ENCODE measurements around the gene MPHOSPH9.

The MPHOSPH9 gene, protein sequence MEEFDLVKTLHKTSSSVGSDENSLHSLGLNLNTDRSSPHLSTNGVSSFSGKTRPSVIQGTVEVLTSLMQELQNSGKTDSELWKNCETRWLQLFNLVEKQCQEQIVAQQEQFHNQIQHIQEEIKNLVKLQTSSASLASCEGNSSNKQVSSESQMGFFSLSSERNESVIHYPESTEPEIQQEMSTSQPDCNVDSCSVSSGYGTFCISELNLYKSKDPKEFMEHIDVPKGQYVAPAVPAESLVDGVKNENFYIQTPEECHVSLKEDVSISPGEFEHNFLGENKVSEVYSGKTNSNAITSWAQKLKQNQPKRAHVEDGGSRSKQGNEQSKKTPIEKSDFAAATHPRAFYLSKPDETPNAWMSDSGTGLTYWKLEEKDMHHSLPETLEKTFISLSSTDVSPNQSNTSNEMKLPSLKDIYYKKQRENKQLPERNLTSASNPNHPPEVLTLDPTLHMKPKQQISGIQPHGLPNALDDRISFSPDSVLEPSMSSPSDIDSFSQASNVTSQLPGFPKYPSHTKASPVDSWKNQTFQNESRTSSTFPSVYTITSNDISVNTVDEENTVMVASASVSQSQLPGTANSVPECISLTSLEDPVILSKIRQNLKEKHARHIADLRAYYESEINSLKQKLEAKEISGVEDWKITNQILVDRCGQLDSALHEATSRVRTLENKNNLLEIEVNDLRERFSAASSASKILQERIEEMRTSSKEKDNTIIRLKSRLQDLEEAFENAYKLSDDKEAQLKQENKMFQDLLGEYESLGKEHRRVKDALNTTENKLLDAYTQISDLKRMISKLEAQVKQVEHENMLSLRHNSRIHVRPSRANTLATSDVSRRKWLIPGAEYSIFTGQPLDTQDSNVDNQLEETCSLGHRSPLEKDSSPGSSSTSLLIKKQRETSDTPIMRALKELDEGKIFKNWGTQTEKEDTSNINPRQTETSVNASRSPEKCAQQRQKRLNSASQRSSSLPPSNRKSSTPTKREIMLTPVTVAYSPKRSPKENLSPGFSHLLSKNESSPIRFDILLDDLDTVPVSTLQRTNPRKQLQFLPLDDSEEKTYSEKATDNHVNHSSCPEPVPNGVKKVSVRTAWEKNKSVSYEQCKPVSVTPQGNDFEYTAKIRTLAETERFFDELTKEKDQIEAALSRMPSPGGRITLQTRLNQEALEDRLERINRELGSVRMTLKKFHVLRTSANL

DNA sequence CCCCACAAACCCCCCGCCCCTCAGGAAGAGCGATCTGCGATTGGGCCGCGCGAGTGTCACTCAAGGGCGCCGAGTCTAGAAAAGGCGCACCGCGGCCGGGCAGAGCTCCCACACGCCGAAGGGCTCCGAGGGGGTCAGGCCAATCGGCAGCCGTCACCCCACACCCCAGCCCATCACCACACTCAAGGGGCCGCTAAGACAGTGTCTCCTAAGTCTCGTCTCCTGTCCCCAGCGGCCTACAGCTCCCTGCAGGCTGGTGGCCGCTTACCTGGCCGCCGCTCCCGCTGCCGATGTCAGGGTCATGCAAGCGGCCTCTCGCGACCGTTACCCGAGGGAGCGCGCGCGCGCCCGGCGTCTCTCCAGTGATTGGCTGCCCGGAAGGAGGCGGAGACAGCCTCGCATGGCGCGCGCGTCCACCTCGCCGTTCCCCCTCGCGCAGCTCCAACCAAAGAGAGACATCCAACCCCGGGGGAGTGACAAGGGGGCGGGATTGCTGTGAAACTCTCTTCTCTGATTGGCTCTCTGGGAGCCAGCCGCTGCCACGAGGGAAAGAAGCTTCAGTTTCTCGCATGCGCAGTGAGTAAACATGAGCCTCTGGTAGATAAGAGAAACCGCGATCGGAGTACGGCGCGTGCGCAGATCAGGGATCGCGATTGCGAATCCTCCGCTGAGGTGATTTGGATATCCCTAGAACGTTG lies at the start of gene MPHOSPH9, which contains the start of gene MTRFR:
Gene MPHOSPH9 (minus strand): TSS at position 335 of the 698 bp plus-strand sequence. CDS start 2,777 bp downstream, outside the sequence.
Gene MTRFR (plus strand): TSS at position 630 of the 698 bp plus-strand sequence. CDS start 20,239 bp downstream, outside the sequence.
- peak; percentile 100 for DNase-seq

DNA sequence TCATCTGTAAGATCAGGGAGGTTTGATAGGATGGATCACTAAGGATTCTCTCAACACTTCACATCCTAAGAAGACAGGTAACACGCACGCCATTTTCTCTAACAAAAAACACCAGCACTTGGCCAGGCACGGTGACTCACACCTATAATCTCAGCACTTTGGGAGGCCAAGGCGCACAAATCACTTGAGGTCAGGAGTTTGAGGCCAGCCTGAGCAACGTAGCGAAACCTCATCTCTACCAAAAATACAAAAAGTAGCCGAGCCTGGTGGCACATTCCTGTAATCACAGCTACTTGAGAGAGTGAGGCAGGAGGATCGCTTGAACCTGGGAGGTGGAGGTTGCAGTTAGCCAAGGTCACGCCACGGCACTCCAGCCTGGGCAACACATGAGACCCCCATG lies 49.2 kb upstream of the MPHOSPH9 start:
- DNase-seq: no peak

DNA sequence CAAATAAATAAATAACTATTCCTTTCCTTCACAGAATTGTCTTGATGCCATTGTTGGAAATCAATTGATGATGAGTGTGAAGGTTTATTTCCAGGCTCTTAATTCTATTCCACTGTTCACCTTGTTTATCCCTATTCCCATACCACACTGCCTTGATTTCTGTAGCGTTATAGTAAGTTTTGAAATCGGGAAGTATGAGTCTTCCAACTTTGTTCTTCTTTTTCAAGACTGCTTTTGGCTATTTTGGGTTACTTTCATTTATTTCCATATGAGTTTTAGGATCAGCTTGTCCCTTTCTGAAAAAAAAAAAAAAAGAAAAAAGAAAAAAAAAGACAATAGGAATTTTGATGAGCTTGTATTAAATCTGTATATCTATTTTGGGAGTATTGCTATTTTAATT lies 48.0 kb upstream of the MPHOSPH9 start:
- DNase-seq: no peak

DNA sequence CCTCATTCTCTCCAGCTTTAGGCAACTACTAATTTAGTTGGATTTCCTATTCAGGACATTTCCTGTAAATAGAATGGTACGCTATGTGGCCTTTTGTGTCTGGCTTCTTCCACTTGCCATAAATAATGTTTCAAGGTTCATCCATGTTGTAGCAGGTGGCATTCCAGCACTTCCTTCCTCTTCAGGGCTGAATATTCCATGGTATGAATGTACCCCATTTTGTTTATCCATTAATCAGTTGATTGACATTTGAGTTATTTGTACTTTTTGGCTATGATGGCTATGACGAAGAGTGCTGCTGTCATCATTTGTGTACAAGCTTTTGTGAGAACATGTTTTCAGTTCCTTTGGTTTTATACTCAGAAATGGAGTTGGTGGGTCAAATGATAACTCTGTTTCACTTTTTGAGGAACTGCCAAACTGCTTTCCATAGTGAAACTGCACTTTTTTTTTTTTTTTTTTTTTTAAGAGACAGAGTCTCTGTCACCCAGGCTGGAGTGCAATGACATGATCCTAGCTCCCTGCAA lies 45.2 kb upstream of the MPHOSPH9 start:
- DNase-seq: peak; percentile 50

DNA sequence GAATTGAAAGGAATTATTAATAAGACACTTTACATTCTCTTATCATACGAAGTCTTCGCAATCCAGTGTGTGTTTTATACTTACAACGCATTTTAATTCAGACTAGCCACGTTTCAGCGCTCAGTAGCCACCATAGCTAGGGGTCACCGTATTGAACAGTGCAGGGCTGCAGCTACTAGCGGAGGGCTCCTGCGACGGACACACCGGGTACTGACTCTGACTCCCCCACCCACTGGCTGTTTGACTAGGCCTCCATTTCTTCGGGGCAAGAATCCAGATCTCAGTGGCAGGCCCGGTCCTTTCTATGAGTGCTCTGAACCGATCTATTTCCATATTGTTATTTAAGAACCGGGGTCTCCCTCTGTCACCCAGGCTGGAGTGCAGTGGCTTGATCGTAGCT lies 40.2 kb upstream of the MPHOSPH9 start:
- no peak for DNase-seq

DNA sequence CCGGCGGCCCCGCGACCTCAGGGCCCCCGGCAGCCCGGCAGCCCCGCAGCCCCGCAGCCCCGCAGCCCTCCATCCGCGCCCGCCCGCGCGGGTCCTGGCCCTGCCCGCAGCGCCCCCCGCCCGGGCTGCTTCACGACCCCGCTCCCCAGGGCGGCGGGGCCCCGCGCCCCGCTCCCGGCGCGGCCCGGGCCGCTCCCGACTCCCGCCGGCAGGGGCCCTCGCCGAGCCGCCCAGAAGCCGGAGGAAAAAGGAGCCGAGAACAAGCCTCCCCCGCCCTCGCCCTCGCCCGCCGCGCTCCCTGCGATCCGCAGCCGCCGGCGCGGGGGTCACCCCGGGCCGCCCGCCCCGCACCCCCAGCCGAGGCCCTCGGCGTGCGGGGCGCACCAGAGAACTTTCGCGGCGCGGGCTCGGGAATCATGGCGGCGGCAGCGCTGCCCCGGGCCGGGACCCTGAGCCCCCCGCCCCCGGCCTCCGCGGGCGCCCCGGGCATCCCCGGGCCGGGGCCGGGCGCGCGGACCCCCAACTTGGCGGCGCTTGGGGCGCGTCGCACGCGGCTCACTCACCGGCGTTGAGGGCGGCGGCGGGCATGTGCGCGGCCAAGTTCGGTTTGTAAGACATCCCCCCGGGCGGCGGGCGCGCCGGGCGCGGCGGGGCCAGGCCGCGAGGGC lies 38.2 kb upstream of the MPHOSPH9 start:
- peak; percentile 67 for DNase-seq

DNA sequence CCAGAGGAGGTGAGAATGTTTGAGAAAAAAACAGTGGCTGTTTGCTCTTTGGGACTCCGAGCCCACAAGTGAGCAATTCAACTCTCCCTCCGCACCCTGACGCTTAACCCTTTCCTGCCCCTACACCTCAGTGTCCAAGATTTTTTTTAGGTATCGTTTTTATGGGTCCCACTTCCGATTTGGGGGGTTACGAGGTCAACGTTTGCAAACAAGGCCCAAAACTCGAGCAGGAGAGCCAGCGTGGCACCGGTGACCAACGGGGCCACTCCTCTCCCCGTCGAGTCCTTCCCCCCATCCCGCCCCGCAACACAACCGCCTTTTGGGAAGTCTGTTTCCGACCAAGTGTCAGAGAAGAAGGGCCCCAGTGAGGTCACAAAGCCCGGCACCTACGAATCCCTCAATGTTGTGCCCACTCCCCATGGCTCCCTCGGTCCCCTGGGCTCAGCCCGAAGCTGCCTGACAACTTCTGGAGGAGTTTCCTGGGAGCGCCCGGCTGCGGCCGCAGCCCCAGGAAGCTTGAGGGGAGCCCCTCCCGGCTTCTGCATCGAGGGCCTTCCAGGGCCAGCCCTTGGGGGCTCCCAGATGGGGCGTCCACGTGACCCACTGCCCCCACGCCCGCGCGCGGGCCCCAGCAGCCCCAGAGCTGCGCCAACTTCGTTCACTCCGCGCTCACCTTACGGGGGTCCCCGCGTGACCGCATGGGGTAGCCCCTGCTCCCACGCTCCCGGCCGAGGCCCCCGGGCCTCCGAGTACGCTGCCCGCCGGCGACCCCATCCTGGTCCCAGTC lies 37.5 kb upstream of the MPHOSPH9 start:
- peak; percentile 36 for DNase-seq

DNA sequence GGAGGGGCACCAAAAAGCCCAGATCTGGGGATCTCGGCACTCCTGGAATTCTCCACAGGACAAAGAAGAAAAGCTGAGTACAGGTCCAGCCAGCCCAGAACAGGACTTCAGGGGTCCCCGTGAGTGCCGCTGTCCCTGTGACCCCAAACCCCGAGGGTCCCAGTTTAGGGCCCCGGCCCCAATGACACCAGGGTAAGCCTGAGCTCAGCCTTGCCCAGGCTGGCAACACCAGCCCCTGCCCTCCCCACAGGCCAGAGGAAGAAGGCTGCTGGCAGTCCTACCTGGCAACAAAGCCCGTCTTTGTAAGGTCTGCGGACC lies 36.9 kb upstream of the MPHOSPH9 start:
- no peak for DNase-seq

DNA sequence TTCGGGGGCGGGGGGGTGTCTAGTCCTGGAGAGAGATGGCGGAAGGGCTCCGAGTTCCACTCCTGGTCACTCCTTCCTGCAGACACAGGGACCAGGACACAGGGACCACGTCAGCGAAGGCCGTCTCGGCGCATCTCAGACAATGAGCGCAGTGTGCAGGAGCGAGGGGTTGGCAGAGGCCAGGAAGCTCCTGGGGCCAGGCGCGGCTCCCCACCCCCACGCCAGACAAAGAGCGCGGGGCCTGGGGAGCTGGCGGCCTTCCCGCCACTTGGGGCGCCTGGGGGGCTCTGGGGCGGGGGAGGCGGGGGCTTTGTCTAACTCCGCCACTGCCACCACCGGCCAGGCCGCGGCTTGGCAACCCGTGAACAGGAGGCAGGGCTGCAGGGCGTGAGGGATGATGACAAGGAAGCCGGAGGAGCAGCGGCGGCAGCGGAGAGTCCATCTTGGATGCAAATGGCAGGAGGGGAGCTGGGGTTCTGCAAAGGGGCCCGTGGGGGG lies 36.5 kb upstream of the MPHOSPH9 start:
- DNase-seq: peak; percentile 74

DNA sequence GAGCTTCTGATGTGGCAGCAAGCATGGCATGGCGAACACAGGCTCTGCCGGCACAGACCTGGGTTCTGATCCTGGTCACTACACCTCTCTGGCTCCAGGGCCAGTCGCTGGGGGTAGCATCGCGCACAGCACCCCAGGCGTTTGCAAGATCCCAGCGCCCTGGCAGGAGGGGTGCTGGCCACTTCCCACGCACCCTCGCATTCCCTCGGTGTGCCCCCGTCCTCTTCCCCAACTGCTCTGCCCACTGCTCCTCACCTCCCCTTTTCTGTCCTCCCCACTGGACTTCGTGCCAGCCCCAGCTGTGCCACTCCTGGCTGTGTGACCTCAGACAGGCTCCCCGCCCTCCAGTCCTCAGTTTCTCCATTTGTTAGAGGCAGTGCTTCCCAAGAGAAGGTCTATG lies 35.9 kb upstream of the MPHOSPH9 start:
- no peak for DNase-seq

DNA sequence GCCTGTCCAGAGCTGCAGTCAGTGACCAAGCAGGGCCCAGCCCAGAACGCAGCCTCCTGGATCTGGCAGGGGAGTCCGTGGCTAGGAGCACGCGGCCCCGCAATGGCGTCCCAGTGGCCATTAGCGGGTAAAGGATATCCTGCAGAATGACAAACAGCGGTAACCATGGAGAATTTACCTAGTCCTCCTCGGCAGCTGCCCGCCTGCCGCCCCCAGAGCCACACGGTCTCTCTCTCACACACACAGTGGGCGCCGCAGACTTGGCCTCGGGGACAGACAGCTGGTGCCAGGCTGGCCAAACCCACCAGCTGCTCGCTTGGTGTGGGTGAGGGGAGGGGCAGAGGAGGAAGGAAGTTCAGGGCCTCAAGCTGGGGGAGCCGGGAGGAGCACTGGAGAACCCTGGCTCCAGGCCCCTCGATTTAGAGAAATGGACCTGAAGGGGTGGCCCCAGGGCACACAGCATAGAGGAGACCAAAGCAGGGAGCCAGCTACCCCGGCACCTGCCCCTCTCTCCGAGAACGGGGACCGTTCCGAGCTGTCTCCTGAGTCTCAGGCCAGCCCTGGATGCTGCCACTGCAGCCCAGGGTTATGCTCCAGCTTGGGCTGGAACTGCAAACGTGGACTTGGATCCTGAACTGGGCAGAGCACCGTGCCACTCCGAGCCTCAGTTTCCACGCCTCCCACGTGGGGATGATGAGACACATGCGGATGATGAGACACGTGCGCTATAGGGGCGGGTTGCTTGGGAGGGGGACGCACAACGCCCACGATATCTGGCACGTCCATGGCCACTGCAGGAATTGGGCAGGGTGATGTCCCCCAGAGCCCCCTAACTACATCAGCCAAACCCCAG lies 35.3 kb upstream of the MPHOSPH9 start:
- peak; percentile 27 for DNase-seq

DNA sequence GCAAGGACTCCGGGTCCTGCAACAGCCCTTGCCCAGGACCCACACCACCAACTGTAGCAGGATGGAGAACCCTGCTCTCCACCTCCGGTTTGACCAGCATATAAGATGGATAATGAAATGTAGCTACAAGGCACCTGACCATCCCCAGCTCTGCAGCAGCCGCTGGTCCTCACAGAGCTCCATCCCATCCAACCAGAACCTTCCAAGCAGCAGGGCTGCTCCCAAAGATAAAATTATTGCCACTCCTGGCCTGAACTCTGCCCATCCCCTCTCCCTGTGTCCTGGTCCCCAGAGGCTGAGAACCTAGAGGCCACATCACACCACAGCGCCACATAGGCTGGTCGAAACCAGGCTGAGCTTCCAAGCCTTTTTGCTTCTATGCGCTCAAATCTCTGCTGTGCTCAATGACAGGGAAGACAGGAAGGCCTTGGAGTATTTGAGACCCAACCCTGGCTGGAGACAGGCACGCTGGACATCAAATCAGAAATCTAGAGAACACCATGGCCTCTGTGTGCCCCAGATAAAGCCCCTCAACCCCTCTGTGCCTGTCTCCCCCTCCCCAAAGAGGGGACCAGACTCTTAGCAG lies 34.5 kb upstream of the MPHOSPH9 start:
- DNase-seq: no peak

DNA sequence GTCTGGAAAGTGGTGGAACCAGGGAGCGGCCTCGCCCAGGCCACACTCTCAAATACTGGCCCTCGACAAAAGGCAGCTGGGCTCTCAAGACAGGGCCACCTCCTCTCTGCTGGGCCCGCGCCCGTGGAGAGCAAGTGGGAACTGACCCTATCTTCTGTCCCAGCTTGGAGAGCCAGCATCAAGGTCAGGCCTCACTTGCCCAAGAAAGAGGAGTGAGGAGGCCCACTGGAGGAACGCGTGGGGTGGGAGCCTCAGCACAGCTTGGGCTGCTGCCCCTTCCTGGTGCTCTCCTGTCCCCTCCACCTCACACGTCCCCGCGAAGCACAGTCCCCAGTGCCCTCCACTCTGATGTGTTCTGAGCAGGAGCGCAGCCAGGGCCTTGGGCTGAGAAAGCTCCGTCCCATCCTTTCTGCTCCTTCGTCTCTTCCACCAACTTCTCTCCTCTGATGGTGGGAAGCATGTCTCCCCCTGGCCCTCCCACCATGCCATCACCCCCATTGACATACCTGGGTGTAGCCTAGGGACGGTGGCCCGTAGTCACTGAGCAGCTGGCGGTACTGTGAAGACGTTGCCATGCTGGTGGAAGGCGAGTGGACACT lies 33.8 kb upstream of the MPHOSPH9 start:
- DNase-seq: no peak

DNA sequence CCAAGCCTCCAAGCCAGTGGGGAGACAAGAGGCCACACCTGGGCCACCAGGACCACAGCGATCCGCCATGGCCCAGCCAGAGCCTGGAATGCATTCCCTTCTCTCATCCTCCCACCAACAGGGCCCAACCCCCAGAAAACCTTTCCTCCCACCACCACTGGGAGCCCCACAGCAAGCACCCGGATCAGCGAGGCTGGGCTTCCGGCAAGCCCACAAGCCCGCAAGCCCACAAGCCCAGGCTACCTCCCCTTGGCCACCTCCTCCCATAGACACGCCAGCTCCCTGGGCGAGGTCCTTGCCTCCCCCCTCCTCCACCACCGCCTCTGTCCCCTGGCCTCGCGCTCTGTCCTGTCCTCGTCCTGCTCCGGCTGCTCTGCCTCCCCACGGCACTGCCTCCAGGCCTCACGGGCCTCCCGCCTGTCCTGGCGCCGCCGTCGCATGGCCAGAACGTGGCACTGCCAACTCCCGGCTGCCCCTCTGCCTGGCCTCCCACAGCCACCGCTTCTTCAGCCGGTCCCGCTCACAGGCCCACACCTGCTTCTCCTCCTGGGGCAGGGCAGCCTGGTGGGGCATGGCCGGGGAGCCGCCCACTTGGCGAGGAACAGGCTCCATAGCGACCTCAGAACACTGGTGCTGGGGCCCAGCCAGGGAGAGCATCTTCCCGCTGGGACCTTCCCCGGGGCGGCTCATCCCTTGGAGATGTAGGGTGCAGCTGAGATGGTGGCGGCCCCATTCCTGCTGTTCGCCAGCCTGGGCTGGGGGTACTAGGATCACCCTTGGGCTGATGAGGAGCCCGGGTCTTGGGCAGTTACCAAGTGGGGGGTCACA lies 33.1 kb upstream of the MPHOSPH9 start:
- no peak for DNase-seq

DNA sequence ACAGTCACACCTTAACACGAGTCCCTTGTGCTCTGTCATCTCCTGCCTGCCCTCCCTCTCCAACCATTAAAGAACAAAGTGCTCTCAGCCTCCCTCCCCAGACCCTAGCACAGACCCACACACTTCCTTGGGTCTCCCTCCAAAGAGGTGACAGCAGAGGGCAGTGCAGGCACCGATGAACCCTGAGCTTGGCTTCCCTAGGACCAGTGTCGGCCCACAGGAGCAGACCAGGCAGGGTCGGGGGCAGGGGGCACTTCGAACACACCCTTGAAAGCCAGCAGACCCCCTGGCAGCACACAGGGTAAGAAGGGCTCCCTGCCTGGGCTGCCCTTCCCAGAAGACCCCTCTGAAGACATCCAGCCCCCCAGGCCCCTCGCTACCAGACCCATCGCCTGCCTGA lies 31.7 kb upstream of the MPHOSPH9 start:
- peak; percentile 38 for DNase-seq

DNA sequence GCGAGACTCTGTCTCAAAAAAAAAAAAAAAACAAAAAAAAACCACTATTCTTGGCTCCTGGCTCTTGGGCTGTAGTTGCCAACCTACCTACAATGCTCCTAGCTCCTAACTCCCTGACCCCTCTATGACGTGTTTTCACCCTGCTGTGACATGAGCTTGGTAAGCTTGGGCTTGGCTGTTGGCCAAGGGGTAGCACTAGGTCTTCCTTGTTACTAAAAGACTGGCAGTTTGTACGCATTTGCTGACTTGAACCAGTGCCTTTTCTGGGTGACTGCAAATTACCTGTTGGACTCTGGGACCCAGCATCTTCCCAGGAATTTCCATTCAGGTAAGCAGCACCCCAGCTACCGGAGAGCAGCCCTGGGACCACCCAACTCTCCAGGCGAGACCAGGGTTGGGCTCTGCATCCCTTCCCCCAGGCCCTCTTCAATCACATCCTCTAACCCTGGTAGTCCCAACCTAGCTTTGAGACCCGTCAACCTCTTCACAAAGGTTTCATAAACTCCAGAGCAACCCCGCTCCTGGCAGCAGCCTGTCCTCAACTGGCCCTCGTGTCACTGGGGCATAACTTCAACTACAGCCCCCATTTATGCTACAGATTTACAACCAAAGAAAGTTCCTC lies 30.4 kb upstream of the MPHOSPH9 start:
- no peak for DNase-seq

DNA sequence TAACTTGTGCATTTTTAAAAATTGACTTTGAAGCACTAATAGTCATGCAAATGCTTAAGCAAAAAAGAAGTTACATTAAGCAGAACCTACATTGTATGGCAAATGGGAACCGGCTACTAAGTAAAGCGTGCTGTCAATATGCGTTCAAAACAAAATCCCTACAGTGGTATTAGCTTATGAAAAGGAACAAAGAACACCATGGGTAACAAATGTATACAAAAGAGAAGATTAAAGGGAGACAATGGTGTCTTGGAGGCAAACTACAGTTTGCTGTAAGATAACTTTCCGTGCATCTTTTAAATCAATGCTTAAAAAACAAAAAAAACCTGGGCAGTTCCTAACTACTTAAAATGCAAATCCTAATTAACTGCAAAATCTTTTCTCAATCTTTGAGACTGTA lies 28.3 kb upstream of the MPHOSPH9 start:
- no peak for DNase-seq

DNA sequence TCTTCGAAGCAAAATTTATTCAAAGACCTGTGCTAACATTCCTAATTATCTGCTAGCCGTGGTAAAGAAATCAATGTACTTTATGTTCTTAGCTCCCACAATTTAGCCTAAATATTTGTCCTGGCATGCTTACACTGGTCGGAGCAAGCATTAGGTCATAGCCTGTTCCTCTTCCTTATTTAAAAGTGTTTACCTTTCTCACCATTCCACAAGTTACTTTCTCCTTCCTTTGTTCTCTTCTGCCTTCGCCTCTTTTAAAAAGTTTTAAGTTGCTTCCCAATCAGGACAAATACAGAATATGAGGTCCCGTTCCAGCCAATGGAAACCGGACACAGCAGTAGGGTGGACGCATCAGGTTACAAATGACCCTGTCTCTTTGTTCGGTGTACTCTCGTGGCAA lies 27.1 kb upstream of the MPHOSPH9 start:
- DNase-seq: no peak

Data from hematopoietic multipotent progenitor cell treated with erythropoietin and hydrocortisone succinate and interleukin-3 and kit ligand, for 8 days (in vitro differentiated cells).